GM19438 (cell line): ENCODE measurements around the gene NUAK2.

Experiments used
- ATAC-seq: cut with Tn5 transposase; IDR thresholded peaks from one replicate; pipeline ENCODE4 v1.9.1; 2021; ENCODE audit warnings: low read depth; ENCODE audit not compliant: unreplicated experiment

NUAK2 gene

GRCh38 chr1:205275916-205276688, 45.4 kb downstream of the NUAK2 start:
- ATAC-seq, result no peak

- no peak for ATAC-seq
These were observed 46.4 kb downstream of the NUAK2 start for GRCh38 chr1:205275133-205275532.

- ATAC-seq, result no peak
These were observed 47.4 kb downstream of the NUAK2 start for GRCh38 chr1:205274041-205274691.

DNA sequence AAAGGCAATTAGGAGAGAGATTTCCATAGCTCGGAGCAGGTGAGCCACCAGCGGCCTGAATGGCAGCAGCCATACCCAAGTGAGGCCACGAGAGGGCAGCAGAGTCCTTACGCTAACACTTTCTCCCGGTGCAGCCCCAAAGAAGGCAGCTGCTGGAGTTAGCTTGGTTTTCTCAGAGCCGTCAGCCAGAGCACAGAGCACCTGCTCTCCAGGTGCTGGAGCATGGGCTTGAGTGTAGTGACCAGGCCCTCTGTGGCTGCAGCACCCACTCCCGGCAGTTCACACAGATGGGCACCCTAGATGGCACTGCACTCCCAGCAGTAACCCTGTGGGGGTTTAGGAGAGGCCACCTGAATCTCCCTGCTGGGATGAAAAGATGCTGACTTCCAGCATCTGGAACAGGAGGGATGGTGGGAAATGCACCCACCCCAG, 48.0 kb downstream of the NUAK2 start:
- peak; percentile 80 for ATAC-seq

DNA sequence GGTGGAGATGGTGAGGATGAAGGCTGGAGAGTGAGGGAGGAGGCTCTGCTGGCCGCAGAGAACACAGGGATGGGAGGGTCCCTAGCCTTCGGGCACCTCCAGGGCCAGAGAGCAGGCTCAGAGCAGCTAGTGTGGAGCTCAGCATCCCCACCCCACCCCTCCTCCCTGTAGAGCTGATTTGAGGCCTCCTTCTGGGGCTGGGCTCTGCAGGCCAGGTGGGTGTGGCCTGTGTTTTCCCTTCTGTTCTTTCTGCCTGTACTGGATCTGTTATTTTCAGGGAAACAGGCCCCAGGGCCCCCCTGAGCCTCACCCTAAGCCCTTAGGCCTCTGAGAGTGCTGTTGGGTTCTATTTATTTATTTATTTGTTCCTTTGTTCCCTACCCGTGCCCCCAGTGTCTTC, 49.0 kb downstream of the NUAK2 start:
- ATAC-seq, result no peak

GRCh38 chr1:205271745-205272144, 49.8 kb downstream of the NUAK2 start:
- ATAC-seq, result no peak

DNA sequence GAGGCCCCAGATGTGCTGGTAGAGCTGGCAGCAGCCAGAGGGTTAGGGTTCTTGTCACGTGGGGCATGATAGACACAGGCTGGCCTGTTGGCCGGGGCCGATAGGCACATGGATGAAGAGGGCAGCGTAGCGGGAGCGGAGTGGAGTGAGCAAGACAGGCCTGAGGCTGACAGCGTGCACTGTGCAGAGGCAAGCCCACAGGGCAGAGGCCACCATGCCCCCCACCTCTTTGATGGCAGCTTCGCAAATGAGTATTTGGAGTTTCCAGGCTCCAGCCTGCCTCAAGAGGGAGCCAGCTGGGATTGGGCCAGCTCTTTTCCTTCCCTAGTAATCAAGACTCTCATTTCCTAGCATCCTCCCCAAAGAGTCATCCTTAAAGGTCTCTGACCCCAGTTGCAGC, 50.3 kb downstream of the NUAK2 start:
- ATAC-seq, result no peak

DNA sequence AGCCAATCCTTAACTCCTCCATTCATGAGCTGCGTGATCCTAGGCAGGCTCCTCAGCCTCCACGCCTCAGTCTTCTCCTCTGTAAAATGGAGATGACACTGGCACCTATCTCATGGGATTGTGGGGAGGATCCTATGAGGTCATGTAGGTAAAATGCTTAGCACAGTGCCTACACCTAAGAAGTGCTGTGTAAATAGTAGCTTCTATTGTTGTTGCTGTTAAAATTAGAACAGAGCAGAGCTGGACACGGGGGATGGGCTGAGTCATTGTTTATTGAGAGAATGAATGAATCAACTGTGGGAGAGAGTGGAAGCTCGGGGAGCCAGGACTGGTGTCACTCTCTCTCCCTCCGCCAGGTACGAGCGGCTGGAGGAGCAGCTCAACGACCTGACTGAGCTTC, 50.8 kb downstream of the NUAK2 start:
- ATAC-seq, result no peak

DNA sequence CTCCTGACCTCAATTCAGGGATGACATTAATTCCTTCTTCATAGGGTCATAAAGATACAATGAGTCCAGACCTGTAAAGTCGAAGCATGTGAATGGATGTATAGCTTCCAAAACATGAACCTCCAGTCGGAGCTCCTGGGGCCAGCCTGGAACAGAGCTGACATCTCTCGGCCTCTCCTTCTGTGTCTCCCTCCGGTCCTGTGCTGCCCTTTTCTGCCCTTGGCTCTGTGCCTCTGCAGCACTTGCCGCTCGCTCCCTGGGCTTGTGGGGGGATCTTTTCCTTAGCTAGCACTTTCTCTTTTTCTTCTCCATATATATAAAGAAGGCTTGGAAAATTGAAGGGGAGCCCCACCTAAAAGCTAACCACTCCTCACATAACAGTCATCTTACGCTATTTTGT, 51.3 kb downstream of the NUAK2 start:
- no peak for ATAC-seq

- ATAC-seq, result no peak
These were observed 51.8 kb downstream of the NUAK2 start for GRCh38 chr1:205269711-205270110.

- ATAC-seq, result no peak
These were observed 52.5 kb downstream of the NUAK2 start for GRCh38 chr1:205268846-205269680.

- no peak for ATAC-seq
These were observed 54.1 kb downstream of the NUAK2 start for GRCh38 chr1:205267306-205267902.

DNA sequence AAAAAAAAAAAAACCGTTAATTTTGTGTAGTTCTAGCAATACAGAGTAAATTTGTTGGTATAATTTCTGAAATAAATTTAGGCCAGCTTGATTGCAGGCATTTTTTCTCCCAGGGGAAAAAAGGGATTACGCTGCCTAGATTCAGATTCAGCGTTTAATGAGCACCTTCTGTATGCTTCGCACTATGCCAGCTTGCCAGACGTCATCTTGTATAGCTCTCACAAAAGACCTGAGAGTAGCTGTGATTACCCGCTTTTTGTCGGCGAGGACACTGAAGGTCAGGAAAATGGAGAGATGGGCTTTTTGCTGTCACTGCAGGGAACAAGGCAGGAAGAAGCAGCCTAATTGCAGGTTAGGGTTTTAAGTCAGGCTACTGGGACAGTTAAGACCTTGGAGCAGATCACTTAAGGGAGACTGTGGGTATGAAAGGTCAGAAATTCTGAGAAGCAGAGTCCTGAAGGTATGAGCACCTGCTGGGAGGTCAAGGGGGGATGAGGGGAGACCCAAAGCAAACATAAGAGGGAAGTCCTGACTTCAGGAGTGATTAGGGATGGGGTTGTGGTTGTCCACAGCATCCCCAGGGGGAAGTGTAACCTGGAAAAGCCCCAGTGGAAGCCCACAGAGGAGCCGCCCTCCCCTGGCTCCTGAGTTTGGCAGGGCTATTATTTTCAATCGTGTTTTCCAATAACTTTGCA, 54.8 kb downstream of the NUAK2 start:
- ATAC-seq, result no peak

GRCh38 chr1:205263580-205264190, 57.9 kb downstream of the NUAK2 start:
- no peak for ATAC-seq

- no peak for ATAC-seq
These were observed 58.8 kb downstream of the NUAK2 start for GRCh38 chr1:205262731-205263171.

GRCh38 chr1:205261946-205262691, 59.4 kb downstream of the NUAK2 start:
- ATAC-seq, result no peak

- ATAC-seq, result no peak
These were observed 60.4 kb downstream of the NUAK2 start for GRCh38 chr1:205260948-205261732.

DNA sequence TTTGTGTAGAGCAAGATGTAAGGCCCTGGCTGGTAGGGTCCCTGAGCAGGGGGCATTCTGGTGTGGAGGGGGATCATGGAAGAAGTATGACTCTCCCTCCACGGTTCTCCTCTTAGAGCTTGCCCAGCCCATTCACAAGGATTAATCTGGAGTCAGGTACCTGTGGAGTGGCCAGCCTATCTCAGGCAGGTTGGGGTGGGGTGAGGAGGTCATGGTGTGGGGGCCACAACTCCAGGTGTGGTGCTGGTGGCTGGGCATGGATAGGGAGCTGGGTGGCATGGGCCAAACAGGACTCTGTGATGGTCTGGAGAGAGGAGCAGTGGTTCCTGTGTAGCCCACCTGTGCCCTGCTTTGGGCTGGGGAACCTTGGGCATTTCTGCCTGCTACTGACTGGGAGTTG, 61.5 kb downstream of the NUAK2 start:
- ATAC-seq, result no peak
